Cerebellar nuclear complex (tissue), 1 donor: ENCODE data around the gene GMEB2.
"Not testable (repeated sequence)": the region's sequence is repeated elsewhere in the genome, so short reads cannot be mapped to it uniquely, and the experiment has no call there.

Source experiments
- DNase-seq, 2 experiments: peaks; one replicate each; lab custom pipeline; 2025; lab: John Stamatoyannopoulos, UW

Gene GMEB2

DNA sequence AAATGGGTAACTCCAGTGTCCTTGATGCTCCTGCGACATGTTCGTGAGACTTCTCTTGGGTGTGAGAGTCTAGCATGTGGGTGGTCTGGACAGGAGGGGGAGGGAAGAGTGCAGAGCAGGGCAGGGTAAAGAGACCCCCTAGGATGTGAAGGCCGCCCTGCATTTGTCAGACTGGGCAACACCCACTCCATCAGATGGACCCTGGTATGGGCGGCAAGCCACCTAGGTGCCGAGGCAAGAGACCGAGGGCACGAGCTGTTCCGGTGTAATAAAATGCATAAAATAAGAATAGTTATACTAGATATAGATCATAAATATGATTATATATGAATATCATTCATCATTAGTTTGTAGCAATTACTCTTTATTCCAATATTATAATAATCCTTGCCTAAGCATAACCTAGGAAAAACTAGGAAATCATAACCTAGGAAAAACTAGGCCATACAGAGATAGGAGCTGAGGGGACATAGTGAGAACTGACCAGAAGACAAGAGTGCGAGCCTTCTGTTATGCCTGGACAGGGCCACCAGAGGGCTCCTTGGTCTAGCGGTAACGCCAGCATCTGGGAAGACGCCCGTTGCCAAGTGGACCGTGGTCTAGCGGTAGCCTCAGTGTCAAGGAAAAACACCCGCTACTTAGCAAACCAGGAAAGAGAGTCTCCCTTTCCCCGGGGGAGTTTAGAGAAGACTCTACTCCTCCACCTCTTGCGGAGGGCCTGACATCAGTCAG, 12.9 kb downstream of the GMEB2 start:
- DNase-seq = not testable (repeated sequence)

GRCh38 chr20:63612276-63612931, 14.5 kb downstream of the GMEB2 start:
- DNase-seq = no peak

- no peak for DNase-seq
Measured at GRCh38 chr20:63611646-63612045, 15.3 kb downstream of the GMEB2 start.

GRCh38 chr20:63610581-63611435, 16.1 kb downstream of the GMEB2 start:
- DNase-seq = no peak

DNA sequence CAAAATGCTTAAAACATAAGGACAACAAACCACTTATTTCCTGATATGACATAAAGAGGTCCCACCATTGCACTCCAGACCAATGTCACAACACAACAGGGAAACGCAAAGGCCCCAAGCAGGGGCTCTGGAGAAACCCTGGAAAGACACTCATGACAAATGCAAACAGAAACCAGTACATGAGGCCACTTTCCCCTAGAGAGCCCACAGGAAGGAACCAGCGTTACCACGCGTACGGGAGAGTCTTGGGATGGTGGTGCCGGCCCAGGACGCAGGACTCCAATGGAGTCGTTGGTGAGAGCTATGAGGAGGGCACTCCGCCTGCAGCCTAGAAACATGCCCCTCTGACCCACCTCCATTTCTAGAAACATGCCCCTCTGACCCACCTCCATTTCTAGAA, 20.2 kb downstream of the GMEB2 start:
- DNase-seq = no peak

DNA sequence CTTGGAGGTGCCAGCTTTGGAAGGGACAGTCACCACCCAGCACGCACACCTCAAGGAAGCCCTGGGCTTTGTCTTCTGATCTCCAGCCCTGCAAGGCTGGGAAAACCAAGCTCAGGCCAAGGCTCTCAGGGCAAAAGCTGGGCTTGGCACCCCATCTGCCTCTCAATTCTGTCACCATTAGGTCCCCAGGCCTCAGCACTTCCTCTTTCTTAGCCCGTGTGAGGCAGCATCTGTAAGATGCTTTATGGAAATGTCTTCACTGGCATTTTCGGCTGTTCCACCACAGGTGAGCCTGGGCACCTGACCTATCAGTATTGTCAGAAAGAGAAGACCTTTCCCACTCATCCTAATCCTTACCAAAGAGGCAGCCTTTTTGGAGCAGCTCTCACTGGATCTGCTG, 24.6 kb downstream of the GMEB2 start:
- no peak for DNase-seq

DNA sequence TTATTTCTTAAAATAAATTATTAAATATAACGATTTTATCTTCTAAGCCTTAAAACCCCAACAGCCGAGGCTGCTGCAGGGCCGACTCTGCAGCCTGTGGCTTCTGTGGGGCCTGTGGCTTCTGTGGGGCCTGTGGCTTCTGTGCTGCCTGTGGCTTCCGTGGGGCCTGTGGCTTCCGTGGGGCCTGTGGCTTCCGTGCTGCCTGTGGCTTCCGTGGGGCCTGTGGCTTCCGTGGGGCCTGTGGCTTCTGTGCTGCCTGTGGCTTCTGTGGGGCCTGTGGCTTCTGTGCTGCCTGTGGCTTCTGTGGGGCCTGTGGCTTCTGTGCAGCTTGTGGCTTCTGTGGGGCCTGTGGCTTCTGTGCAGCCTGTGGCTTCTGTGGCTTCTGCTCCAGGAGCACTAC, 25.2 kb downstream of the GMEB2 start:
- not testable (repeated sequence) for DNase-seq

DNA sequence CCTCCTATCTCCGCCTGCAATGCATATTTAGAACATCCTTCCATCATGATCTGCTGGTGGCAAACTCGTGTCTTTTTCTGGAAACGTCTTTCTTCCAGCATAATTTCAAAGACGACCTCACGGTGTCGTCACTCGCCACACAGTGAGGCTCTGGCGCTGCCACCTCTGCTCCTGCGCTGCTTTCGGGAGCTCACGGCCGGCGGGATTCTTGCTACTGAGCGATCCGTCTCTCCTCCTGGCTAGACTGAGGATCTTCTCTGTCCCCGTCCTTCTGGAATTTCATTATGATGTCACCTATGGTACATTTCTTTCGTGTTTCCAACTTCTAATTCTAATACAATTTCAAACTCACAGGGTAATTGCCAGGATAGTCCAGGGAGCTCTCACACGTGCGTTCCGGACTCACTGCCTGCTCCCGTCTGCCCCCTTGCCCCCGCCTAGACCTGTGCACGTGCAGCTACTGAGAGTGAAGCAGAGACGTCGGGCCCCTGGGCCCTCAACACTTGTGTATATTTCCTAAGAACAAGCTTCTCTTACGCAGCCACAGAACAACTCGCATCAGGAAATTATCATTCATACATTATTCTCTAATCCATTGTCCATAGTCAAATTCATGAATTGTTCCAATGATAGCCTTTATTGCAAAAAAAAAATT, 27.4 kb downstream of the GMEB2 start:
- DNase-seq = no peak

GRCh38 chr20:63598479-63599395, 28.2 kb downstream of the GMEB2 start:
- no peak for DNase-seq

DNA sequence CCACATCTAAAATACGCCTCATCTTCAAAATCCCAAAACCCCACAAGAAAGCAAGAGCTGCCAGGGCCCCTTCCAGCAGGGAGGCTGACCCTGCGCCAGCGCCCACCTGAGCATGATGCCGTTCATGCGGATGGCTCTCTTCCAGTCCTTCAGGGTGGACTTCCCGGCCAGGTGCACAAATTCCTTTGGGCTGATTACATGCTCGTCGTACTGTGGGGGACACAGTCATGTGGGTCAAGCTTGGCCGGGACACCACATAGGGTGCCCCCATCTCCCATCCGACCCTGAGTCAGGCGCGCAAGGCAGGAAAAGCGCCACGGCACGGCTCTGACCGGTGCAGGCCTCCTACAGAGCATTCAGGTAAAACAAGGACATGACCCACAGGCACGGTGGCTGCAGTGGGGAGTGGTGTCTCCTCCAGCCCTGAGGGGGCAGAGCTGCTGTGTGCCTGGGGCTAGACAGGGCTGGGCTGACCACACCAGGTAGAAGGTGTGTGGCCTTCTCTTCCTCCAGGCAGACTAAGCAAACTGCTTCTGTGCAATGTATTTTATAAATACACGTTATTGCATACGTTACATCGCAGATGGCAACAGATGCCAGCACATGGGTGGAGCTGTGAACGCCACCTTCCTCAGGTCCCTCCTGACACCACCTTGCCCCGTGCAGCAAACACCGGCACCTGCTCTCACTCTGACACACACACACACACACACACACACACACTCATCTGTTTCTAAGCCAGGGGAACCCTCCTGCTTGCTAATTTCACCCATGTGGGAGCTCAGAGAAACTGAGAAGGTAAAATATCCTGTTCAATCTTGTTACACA, 29.0 kb downstream of the GMEB2 start:
- no peak for DNase-seq

DNA sequence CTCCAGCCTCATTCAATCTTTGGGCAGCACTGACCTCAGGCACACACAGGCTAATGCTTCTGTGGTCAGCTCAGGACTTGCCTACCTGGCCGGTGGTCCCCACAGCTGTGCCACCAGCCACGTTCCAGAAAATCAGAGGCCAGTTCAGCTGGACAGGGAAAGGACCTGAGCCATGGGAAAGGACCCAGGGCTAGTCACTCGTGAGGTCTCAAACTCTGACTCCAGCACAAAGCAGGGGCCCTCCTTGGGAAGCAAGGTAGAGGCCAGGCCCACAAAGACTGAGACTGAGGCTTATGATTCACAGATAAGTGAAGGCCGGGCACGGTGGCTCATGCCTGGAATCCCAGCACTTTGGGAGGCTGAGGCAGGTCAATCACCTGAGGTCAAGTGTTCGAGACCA, 30.5 kb downstream of the GMEB2 start:
- DNase-seq = no peak

GRCh38 chr20:63595416-63596127, 31.3 kb downstream of the GMEB2 start:
- DNase-seq = no peak

DNA sequence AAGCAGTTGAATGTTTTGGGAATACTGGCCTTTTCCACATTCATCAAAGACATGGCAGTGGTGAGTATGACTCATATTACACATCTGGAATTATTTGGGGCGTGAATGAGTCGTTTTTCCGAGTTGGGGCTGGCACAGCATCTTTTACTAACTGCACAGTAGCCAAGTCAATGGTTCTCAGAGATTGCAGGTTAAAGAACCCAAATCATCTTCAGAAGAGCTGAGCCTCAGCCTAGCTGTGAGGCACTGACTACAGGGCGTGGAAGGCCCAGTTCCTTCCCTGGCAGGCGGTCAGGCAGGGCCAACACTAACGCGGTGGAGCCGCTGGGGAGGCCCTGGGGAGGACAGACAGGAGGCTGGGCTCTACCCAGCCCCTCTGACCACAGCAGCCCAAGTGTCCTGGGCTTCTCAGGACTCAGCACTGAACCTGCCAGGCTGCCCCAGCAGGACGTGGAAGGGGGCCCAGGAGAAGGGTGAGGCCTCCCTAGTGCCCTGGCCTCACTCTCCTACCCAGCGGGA, 32.8 kb downstream of the GMEB2 start:
- no peak for DNase-seq

GRCh38 chr20:63592661-63593060, 34.2 kb downstream of the GMEB2 start:
- no peak for DNase-seq

- DNase-seq = no peak
Measured at GRCh38 chr20:63591786-63592355, 35.0 kb downstream of the GMEB2 start.

- DNase-seq = no peak
Measured at GRCh38 chr20:63591147-63591533, 35.8 kb downstream of the GMEB2 start.

DNA sequence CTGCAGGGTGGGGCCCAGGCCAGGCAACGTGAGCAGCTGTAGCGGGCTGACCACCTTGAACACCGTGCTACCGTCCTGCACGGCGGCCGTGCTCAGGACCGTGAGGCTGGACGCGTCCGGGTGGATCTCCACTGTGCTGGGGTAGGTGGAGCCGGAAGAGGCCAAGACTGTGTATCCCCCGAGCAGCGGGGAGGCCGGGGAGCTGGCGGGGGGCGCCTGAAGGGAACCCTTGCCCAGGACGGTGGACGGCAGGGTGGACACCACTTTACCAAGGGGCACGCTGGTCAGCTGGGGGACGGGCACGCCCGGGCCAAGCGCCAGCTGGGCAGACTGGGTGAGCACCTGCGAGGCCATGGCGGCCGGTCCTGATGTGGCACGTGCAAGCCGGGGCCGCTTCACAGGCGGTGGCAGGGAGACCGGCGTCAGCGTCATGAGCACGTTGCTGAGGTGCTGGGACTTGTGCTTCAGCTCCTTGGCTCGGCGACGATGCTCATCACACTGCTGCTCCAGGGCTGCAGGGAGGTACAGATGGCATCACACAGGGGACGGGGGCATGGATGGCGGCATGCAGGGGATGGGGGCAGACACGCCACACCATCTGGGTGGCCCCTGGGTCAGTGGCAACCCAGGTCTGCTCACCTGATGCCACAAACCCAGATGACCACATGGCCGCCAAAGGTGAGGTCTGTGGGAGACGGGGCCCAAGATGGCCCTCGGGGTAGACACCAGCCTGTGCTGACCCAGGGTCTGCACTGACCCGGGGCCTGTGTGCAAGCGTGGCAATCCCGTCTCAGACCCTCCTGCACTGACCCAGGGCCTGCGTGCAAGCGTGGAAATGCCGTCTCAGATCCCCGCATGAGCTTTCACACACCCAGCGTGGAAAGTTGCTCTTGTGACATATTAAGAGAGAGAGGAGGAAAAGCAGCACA, 36.4 kb downstream of the GMEB2 start:
- DNase-seq = no peak
